Neural progenitor cell (in vitro differentiated cells): ENCODE measurements around the gene DNAJC30.

Source experiments
- EZH2 ChIP-seq: fragments of 200-600 bp; sonication (generic); IDR thresholded peaks from 2 replicates; pipeline ENCODE4 v1.6.1; 2017; ENCODE audit warnings: antibody characterized with exemption, mild to moderate bottlenecking, moderate library complexity
- TF ChIP-seq, protein P1 (sequence below): fragments of 200-600 bp; sonication (generic); IDR thresholded peaks from 2 replicates; pipeline ENCODE4 v1.5.1; 2017; ENCODE audit warnings: antibody characterized with exemption, mild to moderate bottlenecking

DNA sequence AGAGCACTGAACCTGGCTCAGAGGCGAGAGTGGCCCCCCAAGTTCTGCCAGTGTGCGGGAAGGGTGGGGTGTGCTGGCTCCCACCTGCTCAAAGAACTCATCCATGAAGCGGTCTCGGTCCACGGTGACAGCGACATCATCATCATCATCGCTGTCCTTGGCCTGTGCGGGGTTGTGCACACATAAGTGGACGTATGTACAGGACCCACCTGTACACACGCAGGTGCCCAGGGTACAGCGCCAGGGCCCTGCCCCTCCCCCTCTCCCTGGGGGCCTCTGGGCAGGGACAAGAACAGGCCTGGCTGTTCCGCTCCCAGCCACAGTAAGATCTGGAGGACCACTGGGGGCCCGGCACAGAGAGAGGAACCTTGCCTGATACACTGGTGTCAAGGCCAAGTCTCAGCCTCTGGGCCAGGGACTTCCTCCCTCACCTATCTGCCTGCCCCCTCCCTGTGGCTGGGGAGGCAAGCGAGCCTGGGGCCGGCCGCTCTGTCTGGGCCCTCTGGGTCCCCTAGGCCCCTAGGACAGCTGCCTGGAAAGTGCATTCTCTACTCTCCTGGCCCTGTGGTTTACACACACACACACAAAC lies 25.8 kb upstream of the DNAJC30 start:
- TF ChIP-seq, protein P1, sequence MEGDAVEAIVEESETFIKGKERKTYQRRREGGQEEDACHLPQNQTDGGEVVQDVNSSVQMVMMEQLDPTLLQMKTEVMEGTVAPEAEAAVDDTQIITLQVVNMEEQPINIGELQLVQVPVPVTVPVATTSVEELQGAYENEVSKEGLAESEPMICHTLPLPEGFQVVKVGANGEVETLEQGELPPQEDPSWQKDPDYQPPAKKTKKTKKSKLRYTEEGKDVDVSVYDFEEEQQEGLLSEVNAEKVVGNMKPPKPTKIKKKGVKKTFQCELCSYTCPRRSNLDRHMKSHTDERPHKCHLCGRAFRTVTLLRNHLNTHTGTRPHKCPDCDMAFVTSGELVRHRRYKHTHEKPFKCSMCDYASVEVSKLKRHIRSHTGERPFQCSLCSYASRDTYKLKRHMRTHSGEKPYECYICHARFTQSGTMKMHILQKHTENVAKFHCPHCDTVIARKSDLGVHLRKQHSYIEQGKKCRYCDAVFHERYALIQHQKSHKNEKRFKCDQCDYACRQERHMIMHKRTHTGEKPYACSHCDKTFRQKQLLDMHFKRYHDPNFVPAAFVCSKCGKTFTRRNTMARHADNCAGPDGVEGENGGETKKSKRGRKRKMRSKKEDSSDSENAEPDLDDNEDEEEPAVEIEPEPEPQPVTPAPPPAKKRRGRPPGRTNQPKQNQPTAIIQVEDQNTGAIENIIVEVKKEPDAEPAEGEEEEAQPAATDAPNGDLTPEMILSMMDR: no peak
- no peak for TF ChIP-seq EZH2
